ENCODE measurements around the gene PDPR.
A peak's percentile ranks its signal among the peaks of the same experiment; 100 is the strongest.
"Not testable (repeated sequence)": the region's sequence is repeated elsewhere in the genome, so short reads cannot be mapped to it uniquely, and the experiment has no call there.

Gene PDPR

GRCh38 chr16:70091104-70091503, 23.0 kb upstream of the PDPR start:
- DNase-seq (ENCODE audit: low read depth); H3K4me3 ChIP-seq (ENCODE audit: low read length); H3K9me3 ChIP-seq (ENCODE audit: control insufficient read depth, low read length); H3K9ac ChIP-seq (ENCODE audit: low read length); H3K27me3 ChIP-seq (replicated peaks; ENCODE audit: control insufficient read depth, insufficient read depth, low read length); H3K36me3 ChIP-seq (ENCODE audit: control insufficient read depth, insufficient read depth, low read length, severe bottlenecking); H3K4me1 ChIP-seq (ENCODE audit: control insufficient read depth, insufficient read depth, low read length): not testable (repeated sequence)

DNA sequence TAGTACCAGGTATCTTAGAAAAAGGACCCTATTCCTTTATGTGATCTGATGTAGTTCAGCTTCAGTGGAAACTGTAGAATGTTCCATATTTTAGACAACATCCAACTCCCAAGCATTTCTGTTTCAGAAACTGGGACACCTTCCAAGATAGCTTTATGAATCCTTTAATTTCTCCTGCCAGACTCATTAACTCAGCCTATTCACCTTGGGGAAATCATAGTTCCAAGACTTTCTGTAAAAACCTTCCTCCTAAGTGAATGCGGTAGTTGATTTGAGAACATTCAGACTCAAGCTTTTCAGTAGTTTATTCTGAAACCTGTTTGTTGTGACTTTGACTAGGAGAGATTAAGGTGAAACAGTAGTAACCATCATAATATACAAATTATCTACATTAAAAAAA, 20.0 kb upstream of the PDPR start:
- H3K4me1 ChIP-seq (ENCODE audit: control insufficient read depth, insufficient read depth, low read length); H3K36me3 ChIP-seq (ENCODE audit: control insufficient read depth, insufficient read depth, low read length, severe bottlenecking); H3K27me3 ChIP-seq (replicated peaks; ENCODE audit: control insufficient read depth, insufficient read depth, low read length); DNase-seq (ENCODE audit: low read depth); H3K9me3 ChIP-seq (ENCODE audit: control insufficient read depth, low read length); H3K9ac ChIP-seq (ENCODE audit: low read length); H3K4me3 ChIP-seq (ENCODE audit: low read length): not testable (repeated sequence)

DNA sequence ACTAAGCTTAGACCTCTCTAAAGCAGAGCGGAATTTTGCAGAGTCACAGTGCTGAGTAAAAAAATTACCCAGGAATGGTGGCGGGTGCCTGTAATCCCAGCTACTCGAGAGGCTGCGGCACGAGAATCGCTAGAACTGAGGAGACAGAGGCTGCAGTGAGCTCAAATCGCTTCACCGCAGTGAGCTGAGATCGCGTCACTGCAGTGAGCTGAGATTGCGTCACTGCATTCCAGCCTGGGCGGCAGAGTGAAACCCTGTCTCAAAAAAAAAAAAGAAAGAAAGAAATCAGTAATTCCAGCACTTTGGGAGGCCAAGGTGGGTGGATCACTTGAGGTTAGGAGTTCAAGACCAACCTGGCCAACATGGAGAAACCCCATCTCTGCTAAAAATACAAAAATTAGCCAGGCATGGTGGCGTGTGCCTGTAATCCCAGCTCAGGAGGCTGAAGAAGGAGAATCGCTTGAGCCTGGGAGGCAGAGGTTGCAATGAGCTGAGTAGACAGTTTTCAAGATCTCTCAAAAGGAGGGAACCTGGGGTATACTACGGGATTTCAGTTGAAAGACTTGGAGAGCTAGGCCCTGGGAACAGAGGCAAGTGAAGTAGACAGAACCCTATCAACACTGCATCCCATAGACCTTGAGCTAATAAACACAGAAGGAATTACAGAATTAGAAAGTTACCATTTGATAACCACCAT, 4.4 kb upstream of the PDPR start:
- not testable (repeated sequence) for H3K4me1 ChIP-seq (ENCODE audit: control insufficient read depth, insufficient read depth, low read length); H3K4me3 ChIP-seq (ENCODE audit: low read length); DNase-seq (ENCODE audit: low read depth); H3K9ac ChIP-seq (ENCODE audit: low read length); H3K9me3 ChIP-seq (ENCODE audit: control insufficient read depth, low read length); H3K27me3 ChIP-seq (replicated peaks; ENCODE audit: control insufficient read depth, insufficient read depth, low read length); H3K36me3 ChIP-seq (ENCODE audit: control insufficient read depth, insufficient read depth, low read length, severe bottlenecking)

GRCh38 chr16:70112162-70112561, 2.0 kb upstream of the PDPR start:
- not testable (repeated sequence) for H3K27me3 ChIP-seq (replicated peaks; ENCODE audit: control insufficient read depth, insufficient read depth, low read length); H3K4me3 ChIP-seq (ENCODE audit: low read length); H3K36me3 ChIP-seq (ENCODE audit: control insufficient read depth, insufficient read depth, low read length, severe bottlenecking); H3K9ac ChIP-seq (ENCODE audit: low read length); H3K4me1 ChIP-seq (ENCODE audit: control insufficient read depth, insufficient read depth, low read length); H3K9me3 ChIP-seq (ENCODE audit: control insufficient read depth, low read length); DNase-seq (ENCODE audit: low read depth)

DNA sequence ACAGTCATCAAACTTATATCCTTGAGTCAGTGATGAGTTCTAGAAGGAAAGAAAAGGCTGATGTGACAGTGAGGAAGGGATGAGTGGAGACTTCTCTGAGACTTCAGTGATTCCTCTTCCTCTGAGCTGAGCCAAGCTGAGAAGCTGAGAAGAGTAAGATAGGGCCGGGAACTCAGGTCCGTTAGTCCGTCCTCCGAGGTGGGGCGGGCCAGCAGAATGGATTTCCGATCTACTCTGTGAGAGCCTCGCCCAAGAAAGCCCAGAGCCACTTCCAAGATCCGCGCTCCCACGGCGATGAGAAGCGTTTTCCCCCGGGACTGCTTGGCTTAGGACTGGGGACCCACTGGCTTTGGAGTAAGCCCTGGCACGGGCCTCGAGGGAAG, 542 bp upstream of the PDPR start:
- Histone ChIP-seq H3K4me3 (ENCODE audit: low read length) (peak overlapping the region; percentile 91), H3K9ac (ENCODE audit: low read length) (peak overlapping the region; percentile 54)
- not testable (repeated sequence) for DNase-seq (ENCODE audit: low read depth); H3K9me3 ChIP-seq (ENCODE audit: control insufficient read depth, low read length); H3K4me1 ChIP-seq (ENCODE audit: control insufficient read depth, insufficient read depth, low read length); H3K36me3 ChIP-seq (ENCODE audit: control insufficient read depth, insufficient read depth, low read length, severe bottlenecking); H3K27me3 ChIP-seq (replicated peaks; ENCODE audit: control insufficient read depth, insufficient read depth, low read length)

DNA sequence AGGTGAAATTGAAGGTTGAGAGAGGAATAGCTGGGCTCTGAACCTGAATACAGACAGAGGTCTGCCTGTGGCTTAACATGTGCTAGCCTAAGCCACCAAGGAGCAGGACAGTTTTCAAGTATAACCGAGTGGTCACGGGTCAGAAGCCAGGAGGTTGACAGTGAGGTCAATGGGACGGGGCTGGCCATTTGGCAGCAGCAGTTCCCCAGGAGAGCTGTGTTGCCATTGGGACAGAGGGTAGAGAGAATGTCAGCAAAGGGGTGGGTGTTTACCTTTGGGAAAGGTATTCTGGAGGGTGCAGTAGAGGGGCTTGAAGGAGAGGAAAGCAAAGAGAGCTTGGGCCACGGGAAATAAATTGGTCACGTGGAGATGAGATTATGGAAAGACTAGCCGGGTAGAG, 4.2 kb downstream of the PDPR start:
- not testable (repeated sequence) for H3K4me1 ChIP-seq (ENCODE audit: control insufficient read depth, insufficient read depth, low read length); H3K27me3 ChIP-seq (replicated peaks; ENCODE audit: control insufficient read depth, insufficient read depth, low read length); H3K9me3 ChIP-seq (ENCODE audit: control insufficient read depth, low read length); H3K9ac ChIP-seq (ENCODE audit: low read length); H3K4me3 ChIP-seq (ENCODE audit: low read length); DNase-seq (ENCODE audit: low read depth)
- peaks cover 22% of the 10 kb centered on the region for H3K36me3 ChIP-seq (ENCODE audit: control insufficient read depth, insufficient read depth, low read length, severe bottlenecking)

GRCh38 chr16:70118776-70119175, 4.6 kb downstream of the PDPR start:
- not testable (repeated sequence) for H3K4me1 ChIP-seq (ENCODE audit: control insufficient read depth, insufficient read depth, low read length); H3K9me3 ChIP-seq (ENCODE audit: control insufficient read depth, low read length); H3K9ac ChIP-seq (ENCODE audit: low read length); H3K4me3 ChIP-seq (ENCODE audit: low read length); H3K27me3 ChIP-seq (replicated peaks; ENCODE audit: control insufficient read depth, insufficient read depth, low read length); DNase-seq (ENCODE audit: low read depth)
- H3K36me3 ChIP-seq (ENCODE audit: control insufficient read depth, insufficient read depth, low read length, severe bottlenecking) = peaks cover 26% of the 10 kb centered on the region

GRCh38 chr16:70120398-70120797, 6.3 kb downstream of the PDPR start:
- H3K9me3 ChIP-seq (ENCODE audit: control insufficient read depth, low read length); H3K4me1 ChIP-seq (ENCODE audit: control insufficient read depth, insufficient read depth, low read length); H3K4me3 ChIP-seq (ENCODE audit: low read length); DNase-seq (ENCODE audit: low read depth); H3K27me3 ChIP-seq (replicated peaks; ENCODE audit: control insufficient read depth, insufficient read depth, low read length); H3K9ac ChIP-seq (ENCODE audit: low read length): not testable (repeated sequence)
- H3K36me3 ChIP-seq (ENCODE audit: control insufficient read depth, insufficient read depth, low read length, severe bottlenecking) = peaks cover 32% of the 10 kb centered on the region

GRCh38 chr16:70123822-70124221, 9.7 kb downstream of the PDPR start:
- not testable (repeated sequence) for DNase-seq (ENCODE audit: low read depth); H3K4me3 ChIP-seq (ENCODE audit: low read length); H3K27me3 ChIP-seq (replicated peaks; ENCODE audit: control insufficient read depth, insufficient read depth, low read length); H3K9me3 ChIP-seq (ENCODE audit: control insufficient read depth, low read length); H3K9ac ChIP-seq (ENCODE audit: low read length); H3K4me1 ChIP-seq (ENCODE audit: control insufficient read depth, insufficient read depth, low read length)
- H3K36me3 ChIP-seq (ENCODE audit: control insufficient read depth, insufficient read depth, low read length, severe bottlenecking) = peaks cover 50% of the 10 kb centered on the region

GRCh38 chr16:70126226-70126625, 12.1 kb downstream of the PDPR start:
- peaks cover 67% of the 10 kb centered on the region for H3K36me3 ChIP-seq (ENCODE audit: control insufficient read depth, insufficient read depth, low read length, severe bottlenecking)

GRCh38 chr16:70127706-70128105, 13.6 kb downstream of the PDPR start:
- DNase-seq (ENCODE audit: low read depth); H3K4me1 ChIP-seq (ENCODE audit: control insufficient read depth, insufficient read depth, low read length); H3K9ac ChIP-seq (ENCODE audit: low read length); H3K4me3 ChIP-seq (ENCODE audit: low read length); H3K27me3 ChIP-seq (replicated peaks; ENCODE audit: control insufficient read depth, insufficient read depth, low read length); H3K9me3 ChIP-seq (ENCODE audit: control insufficient read depth, low read length): not testable (repeated sequence)
- peaks cover 66% of the 10 kb centered on the region for H3K36me3 ChIP-seq (ENCODE audit: control insufficient read depth, insufficient read depth, low read length, severe bottlenecking)

More at GRCh38 chr16:70126226-70126625, 12.1 kb downstream of the PDPR start:
- DNase-seq (ENCODE audit: low read depth); H3K9me3 ChIP-seq (ENCODE audit: control insufficient read depth, low read length); H3K4me1 ChIP-seq (ENCODE audit: control insufficient read depth, insufficient read depth, low read length); H3K4me3 ChIP-seq (ENCODE audit: low read length); H3K27me3 ChIP-seq (replicated peaks; ENCODE audit: control insufficient read depth, insufficient read depth, low read length); H3K9ac ChIP-seq (ENCODE audit: low read length): not testable (repeated sequence)

GRCh38 chr16:70128844-70129243, 14.7 kb downstream of the PDPR start:
- H3K4me3 ChIP-seq (ENCODE audit: low read length); H3K4me1 ChIP-seq (ENCODE audit: control insufficient read depth, insufficient read depth, low read length); DNase-seq (ENCODE audit: low read depth); H3K9ac ChIP-seq (ENCODE audit: low read length); H3K9me3 ChIP-seq (ENCODE audit: control insufficient read depth, low read length); H3K27me3 ChIP-seq (replicated peaks; ENCODE audit: control insufficient read depth, insufficient read depth, low read length): not testable (repeated sequence)
- peaks cover 66% of the 10 kb centered on the region for H3K36me3 ChIP-seq (ENCODE audit: control insufficient read depth, insufficient read depth, low read length, severe bottlenecking)
